IMR-90 (cell line): ENCODE measurements around the gene DDA1. TPM values are rescaled to one million over a fixed set of nuclear protein-coding genes. Genes with fewer than 3 reads are reported as not detected.

Source experiments
- ATAC-seq: fragments of 200-7000 bp; cut with Tn5 transposase; 2 replicates; pipeline ENCODE4 v1.9.1; 2020; ENCODE audit warnings: low read depth, mild to moderate bottlenecking, moderate library complexity
- BruUV-seq: library from RNA; stranded (reverse); fragments of 400-500 nt; replicated peaks from 2 replicates; lab custom pipeline; 2021; lab: Mats Ljungman, UMichigan
- CTCF ChIA-PET: fragments of 300-600 bp; formaldehyde crosslinking; extraction: SDS; loops from one replicate; lab custom pipeline; 2021; ENCODE audit warnings: antibody characterized with exemption; lab: Yijun Ruan, JAX
- POLR2A ChIA-PET: fragments of 300-600 bp; sonication (Branson Sonifier 250); formaldehyde crosslinking; loops from one replicate; lab custom pipeline; 2022; ENCODE audit warnings: antibody characterized with exemption; ENCODE audit not compliant: unreplicated experiment; lab: Charles Lee
- DNase-seq: peaks from one replicate; pipeline ENCODE4 v3.0.0; 2013
- H2AFZ ChIP-seq: replicated peaks from 2 replicates; pipeline ENCODE3; 2013; ENCODE audit warnings: low read length, mild to moderate bottlenecking; ENCODE audit not compliant: poor library complexity
- H2AK5ac ChIP-seq: 2 replicates; pipeline ENCODE4 v1.6.1; 2013; ENCODE audit warnings: low read depth, low read length, inconsistent platforms
- H2AK9ac ChIP-seq: replicated peaks from 2 replicates; pipeline ENCODE3; 2013; ENCODE audit warnings: mild to moderate bottlenecking, low read depth, low read length, moderate library complexity; ENCODE audit not compliant: poor library complexity
- H2BK120ac ChIP-seq: 2 replicates; pipeline ENCODE4 v1.6.1; 2013; ENCODE audit warnings: low read depth, low read length, inconsistent platforms
- H2BK15ac ChIP-seq: 3 replicates; pipeline ENCODE4 v1.6.1; 2013; ENCODE audit warnings: low read depth, low read length, inconsistent platforms
- H2BK20ac ChIP-seq: 2 replicates; pipeline ENCODE4 v1.6.1; 2013; ENCODE audit warnings: low read depth, mild to moderate bottlenecking, inconsistent platforms, low read length, moderate library complexity
- H2BK5ac ChIP-seq: 2 replicates; pipeline ENCODE4 v1.6.1; 2013; ENCODE audit warnings: mild to moderate bottlenecking, low read depth, low read length, inconsistent platforms; ENCODE audit not compliant: poor library complexity, severe bottlenecking
- H3K14ac ChIP-seq: replicated peaks from 2 replicates; pipeline ENCODE4 v1.6.1; 2013; ENCODE audit warnings: low read depth, low read length, inconsistent platforms
- H3K18ac ChIP-seq: 2 replicates; pipeline ENCODE4 v1.6.1; 2013; ENCODE audit warnings: low read depth, low read length, control low read depth
- H3K23ac ChIP-seq: 2 replicates; pipeline ENCODE4 v1.6.1; 2013; ENCODE audit warnings: low read depth, low read length, inconsistent platforms
- H3K27ac ChIP-seq: 2 replicates; pipeline ENCODE4 v1.5.1; 2013; ENCODE audit warnings: mild to moderate bottlenecking, control low read depth, low read length; ENCODE audit not compliant: insufficient read depth
- H3K27me3 ChIP-seq: 2 replicates; pipeline ENCODE4 v1.6.1; 2013; ENCODE audit warnings: low read length; ENCODE audit not compliant: control insufficient read depth, insufficient read depth
- H3K36me3 ChIP-seq: 2 replicates; pipeline ENCODE4 v1.6.1; 2013; ENCODE audit warnings: low read length, mixed read lengths; ENCODE audit not compliant: control insufficient read depth, insufficient read depth
- H3K4ac ChIP-seq: 2 replicates; pipeline ENCODE4 v1.6.1; 2013; ENCODE audit warnings: low read depth, low read length, inconsistent platforms
- H3K4me1 ChIP-seq: 2 replicates; pipeline ENCODE4 v1.6.1; 2013; ENCODE audit warnings: low read length, mixed read lengths; ENCODE audit not compliant: control insufficient read depth, insufficient read depth
- H3K4me2 ChIP-seq: 2 replicates; pipeline ENCODE4 v1.6.1; 2013; ENCODE audit warnings: low read depth, mild to moderate bottlenecking, control low read depth, low read length, moderate library complexity
- H3K4me3 ChIP-seq: 2 replicates; pipeline ENCODE4 v1.5.1; 2013; ENCODE audit warnings: low read depth, mild to moderate bottlenecking, control low read depth, low read length, moderate library complexity; ENCODE audit not compliant: insufficient read depth
- H3K56ac ChIP-seq: 2 replicates; pipeline ENCODE4 v1.6.1; 2013; ENCODE audit warnings: low read length, inconsistent platforms; ENCODE audit not compliant: insufficient read depth; ENCODE audit errors: extremely low read depth
- H3K79me1 ChIP-seq, 2 experiments: 2 replicates each; pipeline ENCODE4 v1.6.1; 2013; ENCODE audit warnings: low read length in 2 of 2, inconsistent platforms in 1 of 2, low read depth in 1 of 2
- H3K9ac ChIP-seq: 2 replicates; pipeline ENCODE4 v1.6.1; 2013; ENCODE audit warnings: low read depth, low read length, control low read depth
- H3K9me1 ChIP-seq: 2 replicates; pipeline ENCODE4 v1.6.1; 2013; ENCODE audit warnings: low read length, inconsistent platforms; ENCODE audit not compliant: insufficient read depth
- H3K9me3 ChIP-seq: 2 replicates; pipeline ENCODE4 v1.6.1; 2013; ENCODE audit warnings: low read length; ENCODE audit not compliant: control insufficient read depth, insufficient read depth
- H4K20me1 ChIP-seq: 2 replicates; pipeline ENCODE4 v1.6.1; 2013; ENCODE audit warnings: low read length, inconsistent platforms; ENCODE audit not compliant: insufficient read depth
- H4K5ac ChIP-seq: 2 replicates; pipeline ENCODE4 v1.6.1; 2013; ENCODE audit warnings: mild to moderate bottlenecking, low read depth, low read length, control low read depth
- H4K8ac ChIP-seq, 2 experiments: 2 replicates each; pipeline ENCODE4 v1.6.1; 2013; ENCODE audit warnings: low read depth in 2 of 2, low read length in 2 of 2, control low read depth in 1 of 2, inconsistent platforms in 1 of 2
- H4K91ac ChIP-seq: 2 replicates; pipeline ENCODE4 v1.6.1; 2013; ENCODE audit warnings: low read depth, low read length, inconsistent platforms; ENCODE audit not compliant: insufficient read depth
- MAZ ChIP-seq: IDR thresholded peaks from 2 replicates; pipeline ENCODE4 v1.6.1; 2012; ENCODE audit warnings: low read depth, mild to moderate bottlenecking, low read length, improper control_type of control experiment, moderate library complexity, borderline replicate concordance
- POLR2A ChIP-seq: IDR thresholded peaks from 2 replicates; pipeline ENCODE4 v1.6.1; 2012; ENCODE audit warnings: mild to moderate bottlenecking, low read depth, low read length
- WGBS, 2 experiments: methylation state at CpG; one replicate each; pipeline versions ENCODE4 v1.1.5 to v1.1.7; 2013; ENCODE audit warnings: missing lambda C conversion rate in 2 of 2; ENCODE audit not compliant: insufficient read length in 1 of 2; ENCODE audit errors: extremely low coverage in 2 of 2; 5-methylcytosine and 5-hydroxymethylcytosine counted together
- dilution Hi-C: fragments of 300-500 bp; cut with HindIII; formaldehyde crosslinking; loops from one replicate; pipeline ENCODE4 v1.14.3; 2018; ENCODE audit warnings: low sequenced_read_pairs; ENCODE audit not compliant: unreplicated experiment
- in situ Hi-C: fragments of 300-500 bp; cut with MboI; formaldehyde crosslinking; loops from 3 replicates; pipeline ENCODE4 v1.14.3; 2019; ENCODE audit warnings: low sequenced_read_pairs, inconsistent platforms, mixed read lengths
- intact Hi-C: fragments of 100-400 bp; cut with micrococcal nuclease; formaldehyde crosslinking; loops from 2 replicates; pipeline ENCODE4 v1.10.0; 2022
- polyA plus RNA-seq, 3 experiments: library from polyadenylated mRNA; depleted of rRNA; stranded (reverse); fragments of >200 nt; gene quantifications; 2 replicates each; pipeline ENCODE4 v1.2.3, GENCODE V29; 2012; ENCODE audit warnings: low replicate concordance in 1 of 3
- total RNA-seq: library from RNA; depleted of rRNA; stranded (reverse); fragments of >200 nt; gene quantifications from 2 replicates; pipeline ENCODE4 v1.2.3, GENCODE V29; 2012

DDA1 gene
- total and polyA plus RNA-seq, 2 of the 4 experiments (the other 2 are of a cell fraction), result 33.7 to 87.2 TPM

DNA sequence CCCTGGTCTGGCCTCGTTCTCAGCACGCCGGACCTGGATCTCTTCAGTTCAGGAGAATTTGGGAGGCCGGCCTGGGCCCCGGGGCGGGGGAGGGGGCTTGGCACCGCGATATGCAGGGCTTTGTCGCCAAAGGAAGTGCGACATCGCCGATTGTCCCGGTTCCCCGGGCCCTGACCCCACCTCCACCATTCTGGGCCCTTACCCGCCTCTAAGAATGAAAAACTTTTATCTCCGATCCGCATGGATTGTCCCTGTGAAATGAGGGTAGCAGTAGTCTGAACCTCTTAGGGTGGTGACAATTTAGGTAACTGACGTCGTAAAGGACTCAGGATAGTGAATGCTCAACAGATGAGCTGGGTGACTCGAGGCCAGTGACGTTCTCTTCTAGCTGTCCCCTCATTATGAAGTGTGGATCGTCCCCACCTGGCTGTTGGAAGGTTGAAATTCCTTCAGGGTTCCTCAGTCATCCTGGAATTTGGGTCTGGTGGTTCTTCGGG, 650 bp downstream of the DDA1 start:
- peak overlapping the region; percentile 20 to 92; a peak in 2 of 4 replicates for H4K8ac ChIP-seq
- H3K9me3 ChIP-seq, result no peaks in the 10 kb centered on the region
- H4K20me1 ChIP-seq, result peaks cover 29% of the 10 kb centered on the region
- H3K27me3 ChIP-seq, result no peaks in the 10 kb centered on the region
- peak overlapping the region; percentile 67 for H3K9ac ChIP-seq
- H3K4ac ChIP-seq, result peak overlapping the region; percentile 67
- in situ Hi-C loops, result no loop called here
- peaks cover 34 to 75% of the 10 kb centered on the region in 2 experiments for H3K79me1 ChIP-seq
- H2BK5ac ChIP-seq, result peak overlapping the region; percentile 69
- no peak overlapping the region for H2BK15ac ChIP-seq
- TF ChIP-seq POLR2A, result no peak
- TF ChIP-seq MAZ, result no peak
- peak overlapping the region; percentile 100 for H2AK9ac ChIP-seq
- peak overlapping the region; percentile 95 for H2AFZ ChIP-seq
- H3K18ac ChIP-seq, result no peak overlapping the region
- H3K9me1 ChIP-seq, result peaks cover 18% of the 10 kb centered on the region
- H4K5ac ChIP-seq, result peak overlapping the region; percentile 57
- peak overlapping the region; percentile 52 for H4K91ac ChIP-seq
- peak overlapping the region; percentile 94 for H2AK5ac ChIP-seq
- POLR2A ChIA-PET, result no interaction called here
- H3K4me2 ChIP-seq, result peak overlapping the region; percentile 98
- BruUV-seq, result no TSS peak
- dilution Hi-C loops, result no loop called here
- H2BK120ac ChIP-seq, result peak overlapping the region; percentile 53; the same call in 1 of the 2 replicates
- intact Hi-C loops, result loop anchor here (1.0 kb wide), 1 partner anchor 24 kb away; the partner anchor contains the start of gene ANO8
- peak overlapping the region; percentile 60 for H3K27ac ChIP-seq
- peaks cover 12% of the 10 kb centered on the region for H3K4me1 ChIP-seq
- peak overlapping the region; percentile 60 for H3K4me3 ChIP-seq
- ATAC-seq (no peak), DNase-seq (no peak)
- peak overlapping the region; percentile 95 for H3K14ac ChIP-seq
- peaks cover 21% of the 10 kb centered on the region for H3K36me3 ChIP-seq
- CTCF ChIA-PET, result no interaction called here
- WGBS, 2 experiments, result 8% methylated on average over 3 of the region's 23 CpGs; no CpG with 5 or more reads in 1 of the 2 experiments
- H3K56ac ChIP-seq, result peak overlapping the region; percentile 59; the same call in 1 of the 2 replicates
- 0 out of 2 replicates have a peak overlapping the region, but pooled peaks have one; percentile 23 for H2BK20ac ChIP-seq
- peak overlapping the region; percentile 96 for H3K23ac ChIP-seq
